RWPE2 (cell line): ENCODE results near the gene RARS2.

Experiments
- ATAC-seq: fragments of 200-7000 bp; cut with Tn5 transposase; 3 replicates; pipeline ENCODE4 v1.9.1; 2021; ENCODE audit warnings: low read depth
- DNase-seq: peaks from one replicate; pipeline ENCODE4 v3.0.0-alpha.2; 2020; ENCODE audit warnings: low spot score
- H3K27ac ChIP-seq: fragments of 450-650 bp; 2 replicates; pipeline ENCODE4 v1.5.1; 2017; ENCODE audit warnings: mild to moderate bottlenecking; ENCODE audit not compliant: poor library complexity, severe bottlenecking
- H3K27me3 ChIP-seq: fragments of 250-450 bp; sonication (Bioruptor Pico); 2 replicates; pipeline ENCODE4 v1.5.1; 2021; ENCODE audit warnings: mild to moderate bottlenecking, moderate library complexity; ENCODE audit not compliant: insufficient read depth, poor library complexity, severe bottlenecking
- H3K36me3 ChIP-seq: fragments of 250-450 bp; sonication (Bioruptor Pico); 2 replicates; pipeline ENCODE4 v1.5.1; 2020; ENCODE audit warnings: low read depth, mild to moderate bottlenecking, moderate library complexity
- H3K4me1 ChIP-seq: fragments of 250-450 bp; sonication (Bioruptor Pico); 2 replicates; pipeline ENCODE4 v1.5.1; 2021; ENCODE audit warnings: mild to moderate bottlenecking, moderate library complexity; ENCODE audit not compliant: insufficient read depth, poor library complexity, severe bottlenecking
- H3K4me3 ChIP-seq: fragments of 250-450 bp; sonication (Bioruptor Pico); 2 replicates; pipeline ENCODE4 v1.5.1; 2021; ENCODE audit warnings: mild to moderate bottlenecking, moderate library complexity; ENCODE audit not compliant: severe bottlenecking
- H3K9me3 ChIP-seq: fragments of 250-450 bp; sonication (Bioruptor Pico); 2 replicates; pipeline ENCODE4 v1.5.1; 2021; ENCODE audit warnings: mild to moderate bottlenecking, moderate library complexity; ENCODE audit not compliant: severe bottlenecking
- CTCF ChIP-seq: fragments of 450-650 bp; IDR thresholded peaks from one replicate; pipeline ENCODE4 v1.5.1; 2017; ENCODE audit warnings: mild to moderate bottlenecking, moderate library complexity; ENCODE audit not compliant: poor library complexity, severe bottlenecking

The RARS2 gene

GRCh38 chr6:87583822-87584221 lies 6.0 kb downstream of the RARS2 start:
- H3K4me3 ChIP-seq = no peak overlapping the region
- H3K27me3 ChIP-seq = no peaks in the 10 kb centered on the region
- no peak for ATAC-seq
- no peaks in the 10 kb centered on the region for H3K4me1 ChIP-seq
- DNase-seq = no peak
- no peak overlapping the region for H3K27ac ChIP-seq
- no peak for TF ChIP-seq CTCF
- H3K9me3 ChIP-seq = no peaks in the 10 kb centered on the region
- peaks cover 33% of the 10 kb centered on the region for H3K36me3 ChIP-seq

- ATAC-seq (no peak), DNase-seq (no peak)
- H3K27me3 ChIP-seq = no peaks in the 10 kb centered on the region
- no peak overlapping the region for H3K27ac ChIP-seq
- H3K36me3 ChIP-seq = peaks cover 13% of the 10 kb centered on the region
- peaks cover 18% of the 10 kb centered on the region for H3K4me1 ChIP-seq
- no peaks in the 10 kb centered on the region for H3K9me3 ChIP-seq
- H3K4me3 ChIP-seq = no peak overlapping the region
- no peak for TF ChIP-seq CTCF
These were observed 14.4 kb downstream of the RARS2 start for GRCh38 chr6:87575423-87575822.

GRCh38 chr6:87574237-87574804 lies 15.5 kb downstream of the RARS2 start:
- DNase-seq = no peak

GRCh38 chr6:87573307-87574024 lies 16.3 kb downstream of the RARS2 start:
- Histone ChIP-seq H3K27ac (no peak overlapping the region), H3K36me3 (peaks cover 19% of the 10 kb centered on the region), H3K9me3 (no peaks in the 10 kb centered on the region), H3K27me3 (no peaks in the 10 kb centered on the region), H3K4me1 (peaks cover 18% of the 10 kb centered on the region), H3K4me3 (no peak overlapping the region)
- no peak for TF ChIP-seq CTCF
- DNase-seq = no peak
- no peak for ATAC-seq

More at GRCh38 chr6:87574237-87574804, 15.5 kb downstream of the RARS2 start:
- Histone ChIP-seq H3K4me3 (no peak overlapping the region), H3K36me3 (peaks cover 11% of the 10 kb centered on the region), H3K27me3 (no peaks in the 10 kb centered on the region), H3K27ac (no peak overlapping the region), H3K9me3 (no peaks in the 10 kb centered on the region), H3K4me1 (peaks cover 18% of the 10 kb centered on the region)
- no peak for TF ChIP-seq CTCF
- ATAC-seq = no peak

- Histone ChIP-seq H3K9me3 (no peaks in the 10 kb centered on the region), H3K4me3 (no peak overlapping the region)
- no peak for ATAC-seq
These were observed 16.9 kb downstream of the RARS2 start for GRCh38 chr6:87572883-87573282.

More at GRCh38 chr6:87572883-87573282, 16.9 kb downstream of the RARS2 start:
- TF ChIP-seq CTCF = no peak
- DNase-seq = no peak
- Histone ChIP-seq H3K36me3 (peaks cover 19% of the 10 kb centered on the region), H3K27ac (no peak overlapping the region), H3K27me3 (no peaks in the 10 kb centered on the region), H3K4me1 (peaks cover 18% of the 10 kb centered on the region)
